MM.1S (cell line): ENCODE results near the gene NELFB.

Source experiments
- CTCF ChIP-seq: fragments of 300-600 bp; sonication (generic); IDR thresholded peaks from 2 replicates; pipeline ENCODE4 v1.5.1; 2016; ENCODE audit warnings: antibody characterized with exemption, low read length, mixed read lengths
- EZH2 ChIP-seq: fragments of 300-600 bp; sonication (generic); optimal IDR thresholded peaks from 2 replicates; pipeline ENCODE3; 2017; ENCODE audit warnings: low read depth, mild to moderate bottlenecking, antibody characterized with exemption, low read length, mixed read lengths
- EZH2phosphoT487 ChIP-seq: fragments of 300-600 bp; sonication (generic); IDR thresholded peaks from 2 replicates; pipeline ENCODE4 v1.6.1; 2018; ENCODE audit warnings: antibody characterized with exemption, low read length

DNA sequence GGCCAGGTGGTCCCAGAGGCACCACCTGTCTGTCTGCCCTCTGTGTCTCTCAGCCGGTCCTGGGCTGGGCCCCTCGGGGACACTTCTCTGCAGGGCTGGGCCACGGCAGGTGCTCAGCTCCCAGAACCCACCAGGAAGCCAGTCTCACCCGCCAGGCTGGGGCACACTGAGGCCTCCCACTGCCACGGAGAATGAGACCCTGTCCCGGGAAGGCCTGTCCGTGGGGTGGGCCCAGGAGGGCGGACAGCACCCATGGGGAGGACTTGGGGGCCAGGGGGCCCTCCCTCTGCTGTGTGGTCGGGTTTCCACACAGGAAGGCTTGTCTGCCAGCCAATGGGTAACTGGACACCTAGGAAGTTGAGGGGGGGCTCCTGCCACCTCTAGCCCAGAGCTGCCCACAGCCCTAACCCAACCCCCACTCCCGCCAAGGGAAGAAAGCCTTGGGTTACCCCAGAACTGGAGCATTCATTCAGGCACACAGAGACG, 18.1 kb upstream of the NELFB start:
- TF ChIP-seq CTCF = no peak
- no peak for TF ChIP-seq EZH2
- TF ChIP-seq EZH2phosphoT487 = no peak
